Ectodermal cell (in vitro differentiated cells): ENCODE measurements around the gene NUDT8.
"Not testable (repeated sequence)": the region's sequence is repeated elsewhere in the genome, so short reads cannot be mapped to it uniquely, and the experiment has no call there.

Source experiments
- H3K27ac ChIP-seq: 2 replicates; pipeline ENCODE4 v1.7.0; 2013; ENCODE audit warnings: mild to moderate bottlenecking, low read depth, low read length; ENCODE audit not compliant: insufficient read depth, poor library complexity, severe bottlenecking
- H3K27me3 ChIP-seq: 2 replicates; pipeline ENCODE4 v1.7.0; 2013; ENCODE audit warnings: mild to moderate bottlenecking, low read length; ENCODE audit not compliant: insufficient read depth, control insufficient read depth, poor library complexity, severe bottlenecking
- H3K36me3 ChIP-seq: one replicate; pipeline ENCODE4 v1.7.0; 2013; ENCODE audit warnings: low read length; ENCODE audit not compliant: control insufficient read depth, insufficient read depth
- H3K4me1 ChIP-seq: one replicate; pipeline ENCODE4 v1.7.0; 2013; ENCODE audit warnings: low read length; ENCODE audit not compliant: control insufficient read depth, insufficient read depth
- H3K4me3 ChIP-seq: 2 replicates; pipeline ENCODE4 v1.7.0; 2013; ENCODE audit warnings: low read depth, low read length, control low read depth; ENCODE audit not compliant: insufficient read depth
- H3K9me3 ChIP-seq: 2 replicates; pipeline ENCODE4 v1.7.0; 2013; ENCODE audit warnings: mild to moderate bottlenecking, low read length, moderate library complexity; ENCODE audit not compliant: control insufficient read depth
- WGBS, 2 experiments: methylation state at CpG; one replicate each; pipeline ENCODE4 v1.1.7; 2013; ENCODE audit warnings: missing lambda C conversion rate in 2 of 2; 5-methylcytosine and 5-hydroxymethylcytosine counted together

NUDT8 gene

DNA sequence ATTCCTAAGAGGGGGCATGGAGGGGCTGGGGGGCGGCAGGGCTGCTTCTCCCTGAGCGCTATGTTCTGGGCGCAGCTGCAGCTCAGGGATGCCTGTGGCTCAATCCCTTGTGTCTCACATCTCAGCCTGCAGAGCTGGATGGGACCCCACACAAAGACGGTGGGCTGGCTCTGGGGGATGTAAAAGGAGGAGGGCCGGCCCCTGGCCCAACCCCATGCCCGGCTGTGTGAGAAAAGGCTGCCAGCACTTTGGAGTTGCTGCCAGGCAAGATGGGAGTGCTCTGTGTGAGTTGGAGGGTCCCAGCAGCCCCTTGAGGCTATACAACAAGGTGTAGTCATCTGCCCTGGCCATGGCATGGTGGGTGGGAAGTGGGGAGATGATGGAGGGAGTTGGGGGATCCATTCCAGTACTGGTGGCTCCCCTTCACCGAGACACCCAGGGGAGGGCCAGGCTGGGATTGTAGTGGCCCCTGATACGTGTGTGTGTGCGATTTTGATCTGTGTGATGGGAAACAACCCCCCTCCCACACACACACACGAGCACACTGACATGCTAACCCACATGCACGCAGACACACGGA, 11.1 kb upstream of the NUDT8 start:
- 81 to 83% methylated on average over 11 to 12 of the region's 12 CpGs for WGBS, 2 experiments
- peaks cover 12% of the 10 kb centered on the region for H3K27me3 ChIP-seq
- H3K4me3 ChIP-seq = no peak overlapping the region

DNA sequence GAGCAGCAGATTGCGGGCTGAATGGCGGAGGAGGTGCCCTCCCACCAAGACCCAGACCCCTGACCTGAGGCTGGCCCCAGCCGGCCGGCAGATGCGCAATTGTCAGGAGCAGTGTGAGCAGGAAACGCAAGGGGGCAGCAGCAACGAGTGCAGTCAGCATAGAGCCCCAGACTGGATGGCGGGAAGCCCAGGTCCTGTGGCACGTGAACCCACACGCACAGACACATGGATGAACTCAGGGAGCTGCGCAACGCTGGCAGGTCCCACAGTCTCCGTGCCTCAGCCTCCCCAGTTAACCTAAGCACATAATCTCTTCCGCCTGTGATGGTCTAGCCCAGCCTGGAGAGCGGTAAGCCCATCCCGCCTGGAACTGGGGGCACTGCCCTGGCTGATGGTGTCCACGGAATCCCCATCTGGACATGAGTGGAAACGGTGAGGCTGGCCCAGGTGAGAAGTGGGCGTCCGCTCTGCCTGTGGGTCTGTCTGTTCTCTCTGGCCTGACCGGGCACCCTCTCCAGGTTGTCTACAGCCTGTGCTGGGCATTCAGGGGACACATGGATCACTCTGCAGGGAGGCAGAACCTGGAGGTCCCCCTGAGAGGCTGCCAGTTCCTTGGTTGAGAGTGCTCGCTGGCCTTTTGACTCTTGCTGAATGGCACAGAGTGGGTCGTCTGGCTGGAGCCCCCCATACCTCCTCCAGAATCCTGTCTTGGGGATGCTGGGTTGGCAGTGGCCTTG, 10.5 kb upstream of the NUDT8 start:
- Histone ChIP-seq H3K27ac (no peak overlapping the region), H3K4me1 (peaks cover 15% of the 10 kb centered on the region), H3K9me3 (no peaks in the 10 kb centered on the region), H3K36me3 (no peaks in the 10 kb centered on the region), H3K27me3 (peaks cover 12% of the 10 kb centered on the region), H3K4me3 (no peak overlapping the region)
- WGBS, 2 experiments = 57 to 58% methylated on average over 23 of the region's 23 CpGs

More for the DNA sequence above, 11.1 kb upstream of the NUDT8 start:
- H3K27ac ChIP-seq = no peak overlapping the region
- H3K36me3 ChIP-seq = no peaks in the 10 kb centered on the region
- peaks cover 15% of the 10 kb centered on the region for H3K4me1 ChIP-seq
- no peaks in the 10 kb centered on the region for H3K9me3 ChIP-seq

- Histone ChIP-seq H3K27me3 (peaks cover 12% of the 10 kb centered on the region), H3K4me3 (no peak within 1 kb of the TSS), H3K4me1 (peaks cover 15% of the 10 kb centered on the region), H3K27ac (no peak within 1 kb of the TSS), H3K9me3 (no peaks in the 10 kb centered on the region), H3K36me3 (no peaks in the 10 kb centered on the region)
- 86 to 90% methylated on average over 17 to 18 of the region's 18 CpGs for WGBS, 2 experiments
These were observed 9.7 kb upstream of the NUDT8 start, which contains the start of gene TBX10 for GRCh38 chr11:67639438-67639859. Gene TBX10 (minus strand): TSS chr11:67639763. CDS start chr11:67639472, 291 bp downstream.

DNA sequence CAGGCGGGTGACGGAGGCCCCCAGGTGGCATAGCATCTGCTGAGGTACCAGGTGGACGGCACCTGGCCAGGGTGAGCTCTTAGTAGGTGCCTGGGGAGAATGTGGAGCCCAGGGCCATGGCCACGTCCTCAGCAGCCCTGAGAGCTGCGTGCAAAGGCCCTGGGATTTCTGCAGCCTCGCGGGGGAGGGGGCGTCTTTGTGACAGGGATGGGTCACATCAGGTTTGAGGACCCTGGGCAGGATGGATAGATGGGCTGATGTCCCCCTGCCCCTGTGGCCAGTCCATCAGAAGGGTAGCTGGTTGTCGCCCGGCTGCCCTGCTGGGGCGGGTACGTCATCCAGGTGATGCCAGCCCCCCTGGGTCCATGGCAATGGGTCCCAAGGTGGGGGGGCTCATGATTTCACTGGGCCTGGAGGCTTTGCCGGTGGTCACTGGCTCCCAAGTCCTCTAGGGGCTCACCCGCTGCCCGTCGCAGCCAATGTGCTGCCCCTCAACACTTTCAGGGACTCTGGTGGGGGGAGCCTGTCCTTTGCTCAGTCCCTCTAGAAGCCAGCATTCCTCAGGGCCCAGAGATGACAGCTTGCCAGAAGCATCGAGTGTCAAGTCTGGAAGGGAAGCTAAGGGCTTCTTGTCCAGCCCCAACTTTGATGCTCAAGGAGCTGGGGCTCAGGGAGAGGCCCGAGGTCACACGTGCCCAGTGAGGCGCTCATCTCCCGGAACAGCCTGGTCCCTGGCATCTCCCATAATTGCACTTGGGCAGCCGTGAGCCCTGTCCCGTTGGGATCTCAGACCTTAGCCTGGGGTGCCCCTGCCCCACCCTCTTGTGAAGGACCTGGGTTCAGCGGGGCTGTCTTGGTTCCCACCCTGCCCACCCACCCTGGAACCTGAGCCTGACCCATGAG, 9.0 kb upstream of the NUDT8 start:
- Histone ChIP-seq H3K9me3 (no peaks in the 10 kb centered on the region), H3K4me1 (peaks cover 15% of the 10 kb centered on the region), H3K27ac (no peak overlapping the region), H3K36me3 (no peaks in the 10 kb centered on the region), H3K27me3 (peaks cover 12% of the 10 kb centered on the region), H3K4me3 (no peak overlapping the region)
- 92 to 93% methylated on average over 24 of the region's 24 CpGs for WGBS, 2 experiments

DNA sequence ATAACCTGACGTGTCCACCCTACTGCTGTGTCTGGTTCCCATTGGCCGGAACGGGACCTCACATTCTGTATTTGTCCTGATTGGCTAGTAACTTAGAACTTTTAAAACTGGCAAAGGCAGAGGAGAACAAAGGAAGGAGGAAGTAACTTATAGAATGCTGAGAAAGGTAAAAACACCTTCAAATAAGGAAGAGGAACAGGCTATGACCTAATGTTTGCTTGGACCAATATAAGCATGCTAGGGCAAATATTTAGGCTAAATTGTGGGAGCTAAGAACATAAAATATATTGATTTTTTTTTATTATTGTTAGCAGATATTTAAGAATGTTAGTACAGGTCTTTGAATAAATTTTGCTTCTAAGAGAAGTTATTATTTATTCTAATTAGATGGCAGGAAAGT, 7.7 kb upstream of the NUDT8 start:
- H3K36me3 ChIP-seq, H3K4me3 ChIP-seq, H3K9me3 ChIP-seq, H3K27ac ChIP-seq: not testable (repeated sequence)
- WGBS, 2 experiments = 89 to 93% methylated on average over 3 of the region's 3 CpGs
- Histone ChIP-seq H3K27me3 (peaks cover 12% of the 10 kb centered on the region), H3K4me1 (peaks cover 15% of the 10 kb centered on the region)

DNA sequence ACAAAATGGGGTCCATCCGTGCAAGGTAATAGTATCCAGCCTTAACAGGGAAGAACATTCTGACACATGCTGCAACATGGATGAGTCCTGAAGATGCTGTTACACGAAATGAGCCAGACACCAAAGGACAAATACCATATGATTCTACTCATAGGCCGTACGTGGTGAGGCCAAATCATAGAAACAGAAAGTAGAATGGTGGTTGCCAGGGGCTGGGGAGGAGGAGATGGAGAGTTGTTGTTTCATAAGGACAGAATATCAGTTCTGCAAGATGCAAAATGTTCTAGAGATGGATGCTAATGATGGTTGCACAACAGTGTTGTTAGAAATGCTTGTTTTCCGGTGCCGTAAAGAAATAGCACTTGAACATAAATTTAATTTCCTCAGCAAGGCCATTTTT, 7.2 kb upstream of the NUDT8 start:
- Histone ChIP-seq H3K4me3 (no peak overlapping the region), H3K4me1 (peaks cover 17% of the 10 kb centered on the region), H3K27me3 (peaks cover 12% of the 10 kb centered on the region), H3K27ac (no peak overlapping the region), H3K36me3 (no peaks in the 10 kb centered on the region), H3K9me3 (no peaks in the 10 kb centered on the region)
- 93 to 96% methylated on average over 6 of the region's 6 CpGs for WGBS, 2 experiments

DNA sequence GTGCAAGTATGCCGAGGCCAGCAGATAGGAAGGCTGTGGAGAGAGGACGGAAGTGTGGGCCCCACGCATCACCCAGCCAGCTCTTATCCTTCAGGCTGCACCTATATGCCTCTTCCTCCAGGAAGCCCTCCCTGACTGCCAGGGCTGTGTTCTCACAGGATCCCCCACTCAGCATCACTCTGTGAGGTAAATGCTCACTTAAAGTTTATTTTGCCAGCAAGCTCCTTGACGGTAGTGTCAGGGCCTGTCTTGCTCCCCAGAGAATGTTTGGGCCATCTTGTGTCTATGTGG, 5.4 kb upstream of the NUDT8 start:
- Histone ChIP-seq H3K36me3 (no peaks in the 10 kb centered on the region), H3K4me3 (no peak overlapping the region), H3K27ac (no peak overlapping the region), H3K27me3 (peaks cover 7% of the 10 kb centered on the region), H3K4me1 (peaks cover 22% of the 10 kb centered on the region), H3K9me3 (no peaks in the 10 kb centered on the region)
- WGBS, 2 experiments = 91 to 92% methylated on average over 4 of the region's 4 CpGs

DNA sequence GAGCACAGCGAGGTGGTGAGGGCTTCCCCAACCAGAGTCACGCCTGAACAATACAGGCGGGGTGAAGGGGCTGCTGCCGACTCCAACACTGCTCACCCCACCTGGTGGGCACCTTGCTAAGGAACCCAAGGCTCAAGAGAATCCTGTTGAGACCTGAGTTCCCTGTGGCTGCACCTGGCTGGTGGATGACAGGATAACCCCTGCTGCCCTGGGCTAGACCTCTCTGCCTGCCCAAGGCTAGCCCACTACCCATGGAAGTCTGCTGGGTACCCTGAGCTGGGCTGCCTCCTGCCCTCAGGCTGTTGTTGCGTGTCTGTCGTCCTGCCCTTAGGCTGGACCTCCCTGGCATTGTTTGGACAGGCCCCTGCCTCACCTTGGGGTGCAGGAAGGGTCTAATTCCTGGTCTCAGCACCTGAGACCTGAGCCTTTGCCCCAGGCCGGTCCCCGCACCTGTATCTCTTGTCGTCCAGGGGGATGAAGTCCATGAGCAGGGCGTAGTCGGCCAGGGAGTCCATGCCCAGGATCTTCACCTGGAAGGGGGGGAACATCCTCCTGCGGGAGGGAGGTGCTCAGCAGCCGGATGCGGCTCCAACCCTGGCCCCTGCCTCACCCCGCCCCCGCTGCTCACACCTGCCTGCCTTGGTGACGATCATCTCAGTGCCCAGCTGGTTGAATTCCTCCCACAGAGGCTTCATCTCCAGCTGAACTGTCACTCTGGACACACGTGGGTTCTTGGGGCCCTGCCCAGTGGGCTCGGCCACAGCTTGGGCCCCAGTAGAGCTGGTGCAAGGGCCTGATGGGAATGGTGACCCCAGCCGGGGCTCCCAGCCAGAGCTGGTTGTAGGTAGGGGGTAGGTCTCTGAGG, 4.9 kb upstream of the NUDT8 start:
- Histone ChIP-seq H3K9me3 (no peaks in the 10 kb centered on the region), H3K27me3 (peaks cover 3% of the 10 kb centered on the region), H3K4me1 (peaks cover 18% of the 10 kb centered on the region), H3K27ac (no peak overlapping the region), H3K36me3 (no peaks in the 10 kb centered on the region), H3K4me3 (no peak overlapping the region)
- 88 to 89% methylated on average over 20 of the region's 20 CpGs for WGBS, 2 experiments

DNA sequence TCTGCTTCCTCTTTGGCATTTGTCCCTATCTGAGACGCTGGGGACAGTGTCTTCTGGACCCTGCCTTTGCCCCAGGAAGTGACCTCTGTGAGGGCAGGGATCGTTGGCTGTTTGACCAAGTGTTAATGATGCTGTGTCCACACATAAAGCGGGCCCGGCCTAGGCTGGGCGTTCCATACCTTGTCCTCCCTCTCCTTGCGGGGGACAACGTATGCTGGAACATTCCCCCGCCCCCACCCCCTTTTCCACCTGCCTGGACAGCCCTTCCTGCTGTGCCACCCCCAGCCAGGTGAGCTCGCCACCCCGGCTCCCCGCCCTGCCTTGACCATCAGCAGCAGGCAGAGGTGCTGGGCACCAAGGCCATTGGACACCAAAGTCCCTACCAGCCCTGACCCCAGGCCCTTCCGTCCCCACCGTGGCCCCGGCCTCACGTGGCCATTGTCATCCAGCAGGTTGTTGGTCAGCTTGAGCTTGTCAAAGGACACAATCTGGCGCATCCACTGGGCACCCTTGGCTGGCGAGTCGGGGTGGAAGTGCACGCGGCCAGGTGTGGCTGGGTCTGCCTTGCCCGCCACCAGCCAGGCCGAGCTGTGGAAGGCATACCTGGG, 4.1 kb upstream of the NUDT8 start:
- peaks cover 15% of the 10 kb centered on the region for H3K4me1 ChIP-seq
- WGBS, 2 experiments = 91 to 92% methylated on average over 22 of the region's 22 CpGs
- no peak overlapping the region for H3K4me3 ChIP-seq
- no peaks in the 10 kb centered on the region for H3K27me3 ChIP-seq
- H3K36me3 ChIP-seq = no peaks in the 10 kb centered on the region
- H3K9me3 ChIP-seq = no peaks in the 10 kb centered on the region
- no peak overlapping the region for H3K27ac ChIP-seq
